Right renal pelvis (tissue), 4 donors: ENCODE results near the gene SLAMF6. TPM values are rescaled to one million over a fixed set of nuclear protein-coding genes. Genes with fewer than 3 reads are reported as not detected.
"Not testable (repeated sequence)": the region's sequence is repeated elsewhere in the genome, so short reads cannot be mapped to it uniquely, and the experiment has no call there.

Source experiments
- DNase-seq, 4 donors: peaks; one replicate each; pipeline ENCODE4 v3.0.0-alpha.2; 2013; ENCODE audit warnings: low read depth in 4 of 4, low spot score in 3 of 4, missing footprints in 1 of 4
- polyA plus RNA-seq, 4 donors: library from polyadenylated mRNA; unstranded; fragments of 120-200 nt; gene quantifications; one replicate each; pipeline ENCODE4 v1.2.1, GENCODE V29; 2013; ENCODE audit not compliant: insufficient read length in 4 of 4

Gene SLAMF6
- polyA plus RNA-seq = under 1 TPM; 0.06 to 0.21 (median 0.10) TPM

GRCh38 chr1:160522622-160523345 is at the start of gene SLAMF6:
SLAMF6 (minus strand) TSS chr1:160523255; CDS start chr1:160523192, 63 bp downstream.
- DNase-seq = no peak

- DNase-seq = no peak
Measured at GRCh38 chr1:160570840-160571239, 47.8 kb upstream of the SLAMF6 start.

GRCh38 chr1:160569806-160570205 is 46.8 kb upstream of the SLAMF6 start:
- DNase-seq = no peak

- no peak for DNase-seq
Measured at GRCh38 chr1:160567858-160568682, 45.0 kb upstream of the SLAMF6 start.

GRCh38 chr1:160567341-160567740 is 44.3 kb upstream of the SLAMF6 start:
- no peak for DNase-seq

- DNase-seq = no peak
Measured at GRCh38 chr1:160565564-160565963, 42.5 kb upstream of the SLAMF6 start.

- not testable (repeated sequence) for DNase-seq
Measured at GRCh38 chr1:160563230-160563629, 40.2 kb upstream of the SLAMF6 start.

GRCh38 chr1:160562745-160563144 is 39.7 kb upstream of the SLAMF6 start:
- not testable (repeated sequence) for DNase-seq

- DNase-seq = no peak
Measured at GRCh38 chr1:160560806-160561205, 37.8 kb upstream of the SLAMF6 start.

- DNase-seq = no peak
Measured at GRCh38 chr1:160560045-160560705, 37.1 kb upstream of the SLAMF6 start.

- not testable (repeated sequence) for DNase-seq
Measured at GRCh38 chr1:160559437-160559836, 36.4 kb upstream of the SLAMF6 start.

- no peak for DNase-seq
Measured at GRCh38 chr1:160558660-160559380, 35.8 kb upstream of the SLAMF6 start.

GRCh38 chr1:160553778-160554177 is 30.7 kb upstream of the SLAMF6 start:
- DNase-seq = no peak

- DNase-seq = no peak
Measured at GRCh38 chr1:160552425-160552824, 29.4 kb upstream of the SLAMF6 start.

GRCh38 chr1:160550572-160551034 is 27.5 kb upstream of the SLAMF6 start:
- no peak for DNase-seq

- DNase-seq = no peak
Measured at GRCh38 chr1:160549665-160550006, 26.6 kb upstream of the SLAMF6 start.

GRCh38 chr1:160548960-160549664 is 26.1 kb upstream of the SLAMF6 start:
- DNase-seq = no peak

- no peak for DNase-seq
Measured at GRCh38 chr1:160548183-160548582, 25.1 kb upstream of the SLAMF6 start.

- no peak for DNase-seq
Measured at GRCh38 chr1:160547422-160547821, 24.4 kb upstream of the SLAMF6 start.

- DNase-seq = no peak
Measured at GRCh38 chr1:160546942-160547341, 23.9 kb upstream of the SLAMF6 start.
